Lower leg skin (tissue), 3 donors: ENCODE data around the gene TAF1D.

ENCODE experiments used
- CTCF ChIP-seq, 3 donors: fragments of 450-650 bp; IDR thresholded peaks; one replicate each; pipeline ENCODE4 v1.5.1; 2016; ENCODE audit warnings: antibody characterized with exemption in 3 of 3, mild to moderate bottlenecking in 3 of 3, moderate library complexity in 2 of 3
- POLR2A ChIP-seq, 2 donors: fragments of 450-650 bp; IDR thresholded peaks; one replicate each; pipeline ENCODE4 v1.6.1; 2016 to 2017; ENCODE audit warnings: antibody characterized with exemption in 2 of 2, mild to moderate bottlenecking in 1 of 2, moderate library complexity in 1 of 2

- no peak for TF ChIP-seq CTCF (IDR thresholded peaks at IDR 0.05)
- no peak for TF ChIP-seq POLR2A (IDR thresholded peaks at IDR 0.05)
Measured at GRCh38 chr11:93697611-93698010, 43.7 kb downstream of the TAF1D start.
